Trophoblast cell (in vitro differentiated cells and primary cell): ENCODE measurements around the gene PHOX2A.

ENCODE experiments used
- DNase-seq, 2 donors: peaks; one replicate each; pipeline ENCODE4 v3.0.0-alpha.2; 2016
- H2AFZ ChIP-seq: 2 replicates; pipeline ENCODE4 v1.6.1; 2013; ENCODE audit warnings: low read length, moderate library complexity, mild to moderate bottlenecking; ENCODE audit not compliant: insufficient read depth, poor library complexity
- H2AK5ac ChIP-seq: 2 replicates; pipeline ENCODE4 v1.6.1; 2013; ENCODE audit warnings: mild to moderate bottlenecking, low read length
- H2BK120ac ChIP-seq: 2 replicates; pipeline ENCODE4 v1.6.1; 2013; ENCODE audit warnings: low read length, mild to moderate bottlenecking, moderate library complexity; ENCODE audit not compliant: insufficient read depth, poor library complexity
- H2BK12ac ChIP-seq: 2 replicates; pipeline ENCODE4 v1.6.1; 2013; ENCODE audit warnings: mild to moderate bottlenecking, low read length, moderate library complexity
- H2BK5ac ChIP-seq: 2 replicates; pipeline ENCODE4 v1.6.1; 2013; ENCODE audit warnings: low read length, low read depth, moderate library complexity, mild to moderate bottlenecking; ENCODE audit not compliant: poor library complexity
- H3K14ac ChIP-seq: 2 replicates; pipeline ENCODE4 v1.6.1; 2013; ENCODE audit warnings: mild to moderate bottlenecking, low read length
- H3K18ac ChIP-seq: 2 replicates; pipeline ENCODE4 v1.6.1; 2013; ENCODE audit warnings: mild to moderate bottlenecking, low read length
- H3K23ac ChIP-seq: 2 replicates; pipeline ENCODE4 v1.6.1; 2013; ENCODE audit warnings: low read length
- H3K27ac ChIP-seq: 2 replicates; pipeline ENCODE4 v1.5.1; 2013; ENCODE audit warnings: low read depth, mild to moderate bottlenecking, inconsistent platforms, low read length, moderate library complexity
- H3K27me3 ChIP-seq: 2 replicates; pipeline ENCODE4 v1.6.1; 2013; ENCODE audit warnings: inconsistent platforms, mild to moderate bottlenecking, low read length, moderate library complexity; ENCODE audit not compliant: insufficient read depth
- H3K36me3 ChIP-seq, 2 experiments: 1 replicate in 1 of 2; 2 replicates in 1 of 2; pipeline ENCODE4 v1.6.1; 2013; ENCODE audit warnings: low read length in 2 of 2, mild to moderate bottlenecking in 2 of 2, moderate library complexity in 1 of 2; ENCODE audit not compliant: insufficient read depth in 2 of 2, control insufficient read depth in 1 of 2
- H3K4ac ChIP-seq: 2 replicates; pipeline ENCODE4 v1.6.1; 2013; ENCODE audit warnings: low read depth, mild to moderate bottlenecking, low read length, moderate library complexity
- H3K4me1 ChIP-seq, 2 experiments: 1 replicate in 1 of 2; 2 replicates in 1 of 2; pipeline ENCODE4 v1.6.1; 2013; ENCODE audit warnings: low read length in 2 of 2, mild to moderate bottlenecking in 2 of 2, moderate library complexity in 1 of 2; ENCODE audit not compliant: insufficient read depth in 2 of 2, control insufficient read depth in 1 of 2
- H3K4me2 ChIP-seq: 2 replicates; pipeline ENCODE4 v1.6.1; 2013; ENCODE audit warnings: inconsistent platforms, mild to moderate bottlenecking, low read length, moderate library complexity
- H3K4me3 ChIP-seq: 2 replicates; pipeline ENCODE4 v1.5.1; 2013; ENCODE audit warnings: mild to moderate bottlenecking, low read depth, low read length, inconsistent platforms
- H3K79me1 ChIP-seq: one replicate; pipeline ENCODE4 v1.6.1; 2013; ENCODE audit warnings: low read length
- H3K79me2 ChIP-seq: 2 replicates; pipeline ENCODE4 v1.6.1; 2013; ENCODE audit warnings: low read length, mild to moderate bottlenecking; ENCODE audit not compliant: control insufficient read depth, insufficient read depth, poor library complexity
- H3K9ac ChIP-seq: 2 replicates; pipeline ENCODE4 v1.6.1; 2013; ENCODE audit warnings: mild to moderate bottlenecking, low read length
- H3K9me3 ChIP-seq: 2 replicates; pipeline ENCODE4 v1.6.1; 2013; ENCODE audit warnings: low read depth, mild to moderate bottlenecking, control low read depth, inconsistent platforms, low read length; ENCODE audit not compliant: insufficient read depth
- H4K12ac ChIP-seq: 2 replicates; pipeline ENCODE4 v1.6.1; 2013; ENCODE audit warnings: low read depth, mild to moderate bottlenecking, low read length, moderate library complexity
- H4K8ac ChIP-seq: 2 replicates; pipeline ENCODE4 v1.6.1; 2013; ENCODE audit warnings: low read depth, mild to moderate bottlenecking, low read length, moderate library complexity
- H4K91ac ChIP-seq: one replicate; pipeline ENCODE4 v1.6.1; 2013; ENCODE audit warnings: low read depth, mild to moderate bottlenecking, low read length, moderate library complexity
- WGBS: extraction: QIAGEN DNeasy Blood & Tissue Kit; methylation state at CpG from one replicate; pipeline ENCODE4 v1.1.7; 2013; ENCODE audit warnings: missing lambda C conversion rate; ENCODE audit not compliant: insufficient read length, insufficient coverage; ENCODE audit errors: extremely low coverage; 5-methylcytosine and 5-hydroxymethylcytosine counted together

Gene PHOX2A

DNA sequence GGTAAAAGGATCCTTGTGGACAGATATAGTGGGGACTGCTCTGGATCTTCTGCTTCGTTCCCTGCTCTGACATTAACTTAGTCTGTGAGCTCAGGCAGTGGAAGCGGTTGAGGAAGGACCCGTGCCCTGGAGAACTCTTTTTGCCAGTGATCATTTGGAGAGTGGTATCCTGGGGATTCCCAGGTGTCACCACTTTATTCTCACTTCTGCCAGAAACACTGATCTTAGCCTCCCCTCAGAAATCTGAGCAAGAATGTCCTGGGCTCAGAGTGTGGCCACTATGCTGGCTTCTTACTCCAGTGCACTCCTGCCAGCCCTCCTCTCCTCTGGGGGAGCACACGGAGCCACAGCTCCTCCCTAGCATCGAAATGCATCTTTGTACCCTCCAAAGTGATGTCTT is 7.6 kb upstream of the PHOX2A start:
- Histone ChIP-seq H3K4me3 (no peak overlapping the region), H3K4me1 (peaks cover 5% of the 10 kb centered on the region in 2 experiments), H3K18ac (no peak overlapping the region), H2AK5ac (no peak overlapping the region), H2BK12ac (no peak overlapping the region), H3K27ac (no peak overlapping the region), H4K91ac (no peak overlapping the region), H3K36me3 (no peaks in the 10 kb centered on the region), H3K27me3 (peaks cover 3% of the 10 kb centered on the region), H3K4me2 (no peak overlapping the region), H3K79me2 (no peaks in the 10 kb centered on the region), H2BK120ac (no peak overlapping the region), H3K9ac (no peak overlapping the region), H3K14ac (no peak overlapping the region), H2BK5ac (no peak overlapping the region), H3K23ac (no peak overlapping the region), H4K8ac (no peak overlapping the region), H3K79me1 (no peaks in the 10 kb centered on the region), H2AFZ (no peak overlapping the region), H3K9me3 (peaks cover 3% of the 10 kb centered on the region), H4K12ac (no peak overlapping the region), H3K4ac (no peak overlapping the region)
- WGBS, result no CpG with 5 or more reads among the region's 5 CpGs
- no peak for DNase-seq

DNA sequence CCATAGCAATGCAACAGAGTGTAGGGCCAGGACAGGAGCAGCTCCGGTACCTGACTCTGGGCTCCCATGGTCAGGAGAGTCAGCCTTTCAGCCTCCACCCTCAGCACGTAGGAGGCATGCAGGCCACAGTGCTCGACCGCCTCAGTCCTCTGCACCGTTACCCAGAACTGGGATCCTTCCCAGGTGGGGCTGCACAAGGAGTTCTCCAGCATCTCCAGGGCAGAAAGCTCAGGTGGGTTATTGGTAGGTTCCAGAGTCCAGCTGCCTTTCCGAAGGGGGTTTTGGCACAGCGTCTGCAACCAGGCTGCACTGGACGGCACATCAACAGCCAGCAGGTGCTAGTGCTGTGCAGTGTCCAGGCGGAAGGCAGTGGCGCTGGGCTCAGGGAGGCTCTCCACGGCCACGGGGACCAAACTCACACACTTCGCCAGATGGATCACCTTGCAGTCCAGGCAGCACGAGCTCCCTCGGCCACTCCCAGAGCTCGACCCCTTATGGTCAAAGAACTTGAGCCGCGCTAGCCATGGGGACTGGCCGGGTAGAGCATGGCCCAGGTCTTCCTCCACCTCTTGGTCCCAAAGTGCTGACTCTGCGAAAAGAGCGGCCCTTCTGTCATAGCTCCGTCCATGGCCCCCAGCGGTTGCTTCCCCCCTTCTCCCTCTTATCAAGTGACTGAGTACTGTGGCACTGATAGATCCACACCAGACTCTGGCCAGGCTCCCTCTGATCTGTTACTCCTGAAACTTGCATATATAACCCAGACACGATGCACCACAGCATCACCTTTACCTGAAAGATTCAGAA is 6.9 kb upstream of the PHOX2A start:
- H4K91ac ChIP-seq, result no peak overlapping the region
- no peak overlapping the region for H2BK12ac ChIP-seq
- no peak overlapping the region for H2BK120ac ChIP-seq
- no peak overlapping the region for H3K4me2 ChIP-seq
- H3K23ac ChIP-seq, result no peak overlapping the region
- H3K79me2 ChIP-seq, result no peaks in the 10 kb centered on the region
- H3K4me3 ChIP-seq, result no peak overlapping the region
- no peak overlapping the region for H3K27ac ChIP-seq
- no CpG with 5 or more reads among the region's 24 CpGs for WGBS
- no peak overlapping the region for H4K8ac ChIP-seq
- H3K9me3 ChIP-seq, result peaks cover 3% of the 10 kb centered on the region
- no peak overlapping the region for H2BK5ac ChIP-seq
- H3K18ac ChIP-seq, result no peak overlapping the region
- no peak overlapping the region for H3K9ac ChIP-seq
- peaks cover 9% of the 10 kb centered on the region for H3K27me3 ChIP-seq
- DNase-seq, result no peak
- no peak overlapping the region for H4K12ac ChIP-seq
- H2AFZ ChIP-seq, result no peak overlapping the region
- no peak overlapping the region for H3K14ac ChIP-seq
- H2AK5ac ChIP-seq, result no peak overlapping the region
- no peaks in the 10 kb centered on the region for H3K79me1 ChIP-seq
- H3K4ac ChIP-seq, result no peak overlapping the region
- no peaks in the 10 kb centered on the region for H3K36me3 ChIP-seq
- H3K4me1 ChIP-seq, result no peaks in the 10 kb centered on the region

DNA sequence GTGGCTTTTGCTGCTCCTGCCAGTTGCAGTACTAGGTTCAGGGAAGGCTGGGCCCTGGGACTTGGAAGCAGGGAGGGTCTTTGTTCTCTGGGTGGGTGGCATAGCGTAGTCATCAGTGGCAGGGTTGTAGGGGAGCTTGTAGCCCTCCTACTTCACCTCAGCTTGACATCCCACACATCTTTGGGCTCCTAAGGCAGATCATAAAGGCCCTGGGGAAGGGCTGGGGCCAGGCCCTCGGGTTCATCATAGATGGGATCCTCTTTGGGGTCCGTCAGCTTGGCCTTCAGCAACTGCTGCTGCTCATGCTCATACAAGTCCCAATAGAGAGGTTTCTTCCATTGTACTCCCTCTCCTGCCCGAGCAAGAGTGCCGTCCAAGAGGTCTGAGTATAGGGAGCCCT is 6.0 kb upstream of the PHOX2A start:
- no peak for DNase-seq
- Histone ChIP-seq H3K23ac (no peak overlapping the region), H2BK5ac (no peak overlapping the region), H3K27ac (no peak overlapping the region), H3K36me3 (no peaks in the 10 kb centered on the region), H3K79me1 (no peaks in the 10 kb centered on the region), H2BK12ac (no peak overlapping the region), H3K18ac (no peak overlapping the region), H3K27me3 (peaks cover 17% of the 10 kb centered on the region), H3K4me3 (no peak overlapping the region), H2AFZ (no peak overlapping the region), H3K4me2 (no peak overlapping the region), H4K91ac (no peak overlapping the region), H3K4me1 (peaks cover 0 to 1% of the 10 kb centered on the region in 2 experiments), H3K9ac (no peak overlapping the region), H2BK120ac (no peak overlapping the region), H3K79me2 (no peaks in the 10 kb centered on the region), H3K4ac (no peak overlapping the region), H4K12ac (no peak overlapping the region), H3K9me3 (peaks cover 3% of the 10 kb centered on the region), H4K8ac (no peak overlapping the region), H3K14ac (no peak overlapping the region), H2AK5ac (no peak overlapping the region)
- WGBS, result no CpG with 5 or more reads among the region's 5 CpGs

DNA sequence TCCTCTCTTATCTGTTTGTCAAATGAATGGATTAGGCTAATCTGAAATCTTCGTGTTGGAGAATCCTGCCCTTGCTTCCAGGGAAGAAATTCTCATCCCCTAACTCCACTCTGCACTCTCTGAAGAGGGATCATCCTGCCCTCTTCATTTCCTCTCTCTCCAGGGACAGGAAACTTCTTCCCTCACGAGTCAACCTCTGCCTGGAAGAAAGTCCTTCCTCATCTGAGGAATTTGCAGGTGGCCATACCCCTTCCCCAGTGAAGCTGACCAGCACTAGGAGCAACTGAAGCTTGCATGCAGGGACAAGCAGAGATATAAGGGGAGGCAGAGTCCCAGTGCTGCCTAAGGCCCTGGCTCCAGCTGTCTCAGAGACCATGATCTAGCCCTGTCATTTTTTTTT is 3.6 kb upstream of the PHOX2A start:
- Histone ChIP-seq H2AFZ (no peak overlapping the region), H2BK12ac (no peak overlapping the region), H3K27ac (no peak overlapping the region), H3K79me1 (no peaks in the 10 kb centered on the region), H2BK5ac (no peak overlapping the region), H3K4ac (no peak overlapping the region), H3K27me3 (peaks cover 39% of the 10 kb centered on the region), H4K12ac (no peak overlapping the region), H3K23ac (no peak overlapping the region), H4K91ac (no peak overlapping the region), H3K4me3 (no peak overlapping the region), H2AK5ac (no peak overlapping the region), H3K14ac (no peak overlapping the region), H3K79me2 (no peaks in the 10 kb centered on the region), H3K9ac (no peak overlapping the region), H3K4me2 (no peak overlapping the region), H3K9me3 (peaks cover 5% of the 10 kb centered on the region), H2BK120ac (no peak overlapping the region), H3K18ac (no peak overlapping the region), H3K36me3 (no peaks in the 10 kb centered on the region), H3K4me1 (peaks cover 6 to 12% of the 10 kb centered on the region in 2 experiments), H4K8ac (no peak overlapping the region)
- no CpG with 5 or more reads among the region's 2 CpGs for WGBS
- DNase-seq, result no peak
